Globus pallidus (tissue), 1 donor: Measurements from ENCODE around the gene IGFBPL1.
A peak's percentile ranks its signal among the peaks of the same experiment; 100 is the strongest.
"Not testable (repeated sequence)": the region's sequence is repeated elsewhere in the genome, so short reads cannot be mapped to it uniquely, and the experiment has no call there.

ENCODE experiments used
- DNase-seq: peaks from one replicate; pipeline ENCODE4 v3.0.0-alpha.2; 2015; ENCODE audit warnings: low spot score

The IGFBPL1 gene

DNA sequence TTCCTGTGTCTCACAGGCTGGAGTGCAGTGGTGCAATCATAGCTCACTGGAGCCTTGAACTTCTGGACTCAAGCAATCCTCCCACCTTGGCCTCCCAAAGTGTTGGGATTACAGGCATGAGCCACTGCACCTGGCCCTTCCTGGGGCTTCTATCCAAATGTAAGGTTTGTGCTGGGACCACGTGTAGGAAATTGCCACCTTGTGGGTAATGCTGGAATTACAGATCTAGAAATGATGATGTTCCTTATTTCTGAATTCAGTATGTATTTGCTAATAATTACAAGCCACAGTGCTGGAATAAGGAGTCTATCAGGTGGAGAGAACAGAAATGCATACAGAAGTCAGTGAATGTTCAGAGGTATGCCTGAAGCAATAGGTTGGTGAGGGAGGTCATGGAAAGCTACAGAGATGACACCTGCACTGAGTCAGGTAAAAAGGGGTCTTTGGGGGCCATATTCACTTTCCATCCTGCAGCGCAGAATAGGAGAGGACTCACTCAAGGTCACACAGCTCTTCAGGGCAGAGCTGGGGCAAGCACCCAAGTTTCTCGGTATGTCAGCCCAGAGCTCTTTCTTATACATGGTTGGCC, 8.8 kb upstream of the IGFBPL1 start:
- peak; percentile 16 for DNase-seq

DNA sequence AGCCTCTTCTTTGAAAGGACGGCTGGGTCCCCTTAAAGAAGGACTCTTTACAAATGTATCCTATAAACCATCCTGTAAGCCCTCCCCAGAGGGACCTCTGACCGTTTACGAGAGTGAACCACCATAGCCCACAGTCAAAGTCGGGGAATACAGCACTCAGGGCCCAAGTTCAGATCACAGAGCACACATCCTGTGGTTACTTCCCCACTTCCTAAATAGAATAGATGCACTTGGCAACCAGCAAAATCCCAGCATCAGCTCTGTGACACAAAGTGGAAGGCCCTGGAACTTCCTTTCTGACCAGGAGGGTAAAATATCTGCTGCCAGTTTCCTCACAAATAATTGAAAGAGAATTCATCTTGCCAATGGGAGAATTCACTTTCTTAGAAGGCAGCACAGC, 6.9 kb upstream of the IGFBPL1 start:
- DNase-seq = no peak

DNA sequence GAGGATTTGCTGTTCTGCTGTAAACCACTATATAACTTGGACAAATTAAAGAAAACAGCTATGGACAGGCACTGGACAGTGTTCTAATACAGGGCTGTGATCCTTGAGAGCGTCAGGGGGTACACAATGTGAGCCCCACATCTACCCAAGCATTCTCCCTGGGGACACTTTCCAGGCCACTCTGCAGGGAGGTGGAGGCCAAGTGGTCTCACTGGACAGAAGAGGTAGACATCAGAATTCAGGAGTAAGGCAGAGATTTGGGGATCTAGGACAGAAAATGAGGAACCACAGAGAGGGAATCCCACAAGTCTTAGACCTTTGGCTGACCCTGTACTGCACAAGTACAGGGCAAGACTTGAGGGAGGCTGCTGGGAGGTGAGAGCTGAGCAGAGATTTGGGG, 3.8 kb upstream of the IGFBPL1 start:
- DNase-seq = no peak

DNA sequence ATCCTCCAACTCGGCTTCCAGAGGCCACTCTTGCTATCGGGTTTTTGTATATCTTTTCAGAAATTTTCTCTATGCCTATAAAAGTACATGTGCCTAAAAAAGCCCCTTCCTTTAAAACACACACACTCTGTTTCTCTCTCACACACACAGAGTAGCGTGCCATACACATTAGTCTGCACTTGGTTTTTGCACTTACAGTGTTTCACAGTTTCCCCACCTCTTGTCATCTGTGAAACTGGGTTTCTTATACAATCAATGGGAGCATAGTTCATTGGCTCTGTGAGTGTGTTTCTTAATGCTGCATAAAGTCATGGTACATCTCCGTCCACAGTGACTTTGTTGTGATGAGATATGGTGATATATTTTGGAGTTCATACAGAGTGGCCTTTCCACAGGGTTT, 664 bp upstream of the IGFBPL1 start:
- no peak for DNase-seq

DNA sequence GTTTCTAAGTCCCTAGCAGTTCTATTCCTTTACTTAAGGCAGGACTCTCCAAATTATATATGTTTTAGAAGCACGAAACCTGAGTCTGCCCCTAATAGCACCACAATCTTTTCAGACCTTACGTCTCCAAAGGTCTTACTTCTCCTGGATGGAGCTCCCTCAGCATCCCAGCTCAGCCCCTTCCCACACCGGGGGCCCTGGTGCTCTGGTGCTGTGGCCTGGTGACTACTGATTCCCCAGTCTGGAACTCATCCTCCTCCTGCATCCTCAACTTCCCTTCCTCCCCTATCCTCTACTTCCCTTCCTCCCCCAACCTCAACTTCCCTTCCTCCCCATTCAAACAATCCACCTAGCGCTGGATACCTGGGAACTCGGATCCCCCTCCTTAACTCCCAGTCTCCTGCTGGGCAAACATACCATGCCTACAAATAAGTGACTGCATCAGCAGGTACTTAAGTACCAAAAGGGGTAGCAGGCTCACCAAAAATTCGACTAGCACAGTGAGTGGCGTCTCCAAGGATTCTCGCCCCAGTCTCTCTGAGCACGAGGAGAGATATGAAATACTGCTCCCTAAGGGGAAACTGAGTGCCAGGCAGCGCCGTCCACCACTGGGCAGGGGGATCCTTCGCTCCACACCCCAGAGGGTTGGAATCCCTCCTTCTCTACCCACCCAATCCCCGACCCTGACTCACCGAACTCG, 831 bp downstream of the IGFBPL1 start:
- DNase-seq = no peak

DNA sequence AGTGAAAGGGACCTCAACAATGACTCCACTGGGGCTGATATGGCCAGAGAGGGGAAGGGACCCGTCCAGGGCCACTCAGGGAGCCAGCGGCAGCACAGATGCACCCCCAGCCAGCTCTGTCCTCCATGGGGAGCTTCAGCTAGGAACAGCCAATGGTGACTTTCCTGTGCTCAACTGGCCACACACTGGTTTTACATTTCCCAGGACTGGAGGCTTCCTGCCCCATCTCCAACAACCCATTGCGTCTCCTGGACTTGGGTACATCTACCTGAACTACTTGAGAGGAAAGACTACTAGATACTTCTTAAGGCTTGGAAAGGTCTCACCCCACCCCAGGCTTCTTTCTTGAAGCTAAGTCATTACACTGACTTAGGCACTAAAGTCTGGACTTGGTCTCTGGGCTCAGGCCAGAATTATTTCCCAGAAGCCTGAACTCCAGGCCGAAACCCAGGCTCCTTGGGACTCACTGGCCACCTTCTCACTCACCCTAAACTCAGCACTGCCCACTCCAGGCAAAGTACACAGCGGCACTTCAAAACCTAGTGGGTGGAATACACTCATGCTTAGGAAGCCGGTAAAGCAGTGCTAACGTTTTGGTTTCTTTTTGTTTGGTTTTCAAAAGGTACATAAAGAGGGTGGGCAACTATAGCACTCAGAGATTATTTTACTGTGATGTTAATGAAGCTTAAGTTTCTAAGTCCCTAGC, 1.5 kb downstream of the IGFBPL1 start:
- DNase-seq = no peak

DNA sequence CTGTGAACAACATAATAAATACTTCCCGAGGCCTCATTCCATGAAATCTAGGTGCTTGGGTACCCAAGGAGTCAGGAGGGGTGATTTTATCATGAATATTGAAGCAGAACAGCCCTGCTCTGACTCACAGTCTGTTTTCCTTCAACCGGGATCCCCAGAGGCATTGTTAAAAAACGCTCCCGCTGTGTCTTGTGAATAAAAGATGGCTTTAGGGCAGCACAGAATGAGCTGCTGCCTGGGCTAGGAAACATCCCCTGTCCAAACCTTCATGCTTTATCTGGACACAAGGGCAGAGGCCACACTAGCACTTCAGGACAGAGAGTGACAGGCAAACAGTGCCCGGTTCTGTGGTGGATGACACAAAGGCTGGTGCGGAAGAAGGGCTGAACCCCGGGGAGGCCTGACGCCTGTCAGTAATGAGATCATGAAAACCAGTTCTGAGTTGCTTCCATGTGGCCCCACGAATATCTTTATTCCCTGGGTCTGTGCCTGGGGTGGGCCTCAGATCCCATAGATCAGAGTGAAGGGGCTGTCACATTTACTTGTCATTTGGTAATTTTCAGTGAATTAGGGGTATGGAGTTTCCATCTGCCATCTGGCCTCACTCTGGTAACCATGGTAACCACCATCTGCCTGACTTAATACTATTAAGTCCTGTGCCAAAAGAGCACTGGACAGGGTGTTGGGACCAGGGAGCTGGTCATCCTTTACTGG, 2.6 kb downstream of the IGFBPL1 start:
- DNase-seq = no peak

DNA sequence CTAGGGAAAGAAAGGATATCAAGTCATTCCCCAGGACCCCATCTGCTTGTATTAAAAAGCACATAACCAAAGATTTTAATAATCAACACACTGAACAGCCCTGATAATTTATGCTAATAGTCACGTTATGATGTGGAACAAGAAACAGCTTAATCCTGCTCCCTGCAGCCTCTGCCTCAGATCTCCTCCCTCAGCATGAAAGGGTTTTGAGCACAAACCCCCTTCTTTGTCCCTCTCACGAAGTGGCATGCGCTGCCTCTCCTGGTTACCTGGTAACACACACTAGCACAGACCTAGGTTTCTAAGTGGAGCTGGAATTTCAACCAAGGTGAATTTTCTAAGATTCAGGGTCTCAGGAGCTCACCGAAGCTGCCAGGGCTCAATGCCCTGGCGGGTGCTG, 5.1 kb downstream of the IGFBPL1 start:
- DNase-seq = no peak

DNA sequence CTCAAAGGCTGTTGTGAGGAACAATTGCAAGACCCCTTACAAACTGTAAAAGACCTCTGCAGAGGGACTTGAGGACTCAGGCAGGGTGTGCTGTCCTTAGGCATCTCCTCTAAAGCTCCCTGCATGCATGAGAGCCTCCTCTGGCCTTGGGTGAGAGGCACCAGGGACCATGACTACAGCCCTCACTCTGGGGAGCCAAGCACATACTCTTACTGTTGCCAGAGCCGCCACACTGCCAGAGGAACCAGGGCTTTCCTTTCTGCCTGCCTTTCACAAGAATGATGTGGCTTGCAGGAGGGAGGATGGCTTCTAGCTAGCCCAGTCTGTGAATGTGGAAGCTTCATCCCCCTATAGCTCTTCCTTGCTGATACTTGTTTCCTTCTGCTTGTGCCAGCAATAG, 5.9 kb downstream of the IGFBPL1 start:
- DNase-seq = no peak

DNA sequence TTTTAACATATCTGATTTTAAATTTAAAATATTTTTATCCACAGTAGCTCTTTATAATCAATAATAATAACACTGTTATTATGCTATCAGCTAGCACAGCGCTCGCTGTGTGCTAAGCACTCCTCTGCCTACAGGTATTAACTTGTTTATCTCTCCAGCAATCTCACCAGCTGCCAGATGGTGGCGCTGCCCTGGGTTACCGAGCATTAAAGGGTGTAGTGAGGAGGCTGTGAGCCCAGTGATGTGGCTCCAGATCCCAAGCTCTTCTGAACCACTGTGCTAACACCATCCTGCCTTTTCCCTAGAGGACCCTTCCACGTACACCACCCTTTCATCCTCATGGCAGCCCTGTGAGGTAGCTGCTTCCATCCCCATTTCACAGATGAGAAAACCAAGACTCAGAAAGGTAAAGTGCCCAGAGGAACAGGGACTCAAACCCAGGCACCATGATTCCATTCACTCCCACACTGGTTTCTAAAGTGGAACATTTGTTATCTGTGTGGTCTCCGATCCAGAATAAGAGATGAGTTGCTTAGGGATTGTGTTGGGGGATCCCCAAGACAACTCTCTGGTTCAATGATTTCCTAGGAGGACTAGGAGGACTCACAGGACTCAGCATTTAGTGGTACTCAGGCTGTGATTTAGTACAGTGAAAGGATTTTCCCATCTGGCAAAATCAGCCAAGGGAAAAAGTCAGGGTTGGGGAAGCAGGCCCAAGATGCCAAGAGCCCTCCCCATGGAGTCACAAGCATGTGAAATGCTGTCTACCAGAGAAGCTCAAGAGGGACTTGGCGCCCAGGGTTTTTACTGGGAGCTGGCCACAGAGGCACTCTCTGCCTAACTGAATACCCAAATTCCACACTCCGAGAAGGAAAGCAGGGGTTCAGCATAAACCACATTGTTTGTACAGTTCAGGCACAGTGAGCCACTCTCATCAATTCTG, 7.0 kb downstream of the IGFBPL1 start:
- DNase-seq = no peak

DNA sequence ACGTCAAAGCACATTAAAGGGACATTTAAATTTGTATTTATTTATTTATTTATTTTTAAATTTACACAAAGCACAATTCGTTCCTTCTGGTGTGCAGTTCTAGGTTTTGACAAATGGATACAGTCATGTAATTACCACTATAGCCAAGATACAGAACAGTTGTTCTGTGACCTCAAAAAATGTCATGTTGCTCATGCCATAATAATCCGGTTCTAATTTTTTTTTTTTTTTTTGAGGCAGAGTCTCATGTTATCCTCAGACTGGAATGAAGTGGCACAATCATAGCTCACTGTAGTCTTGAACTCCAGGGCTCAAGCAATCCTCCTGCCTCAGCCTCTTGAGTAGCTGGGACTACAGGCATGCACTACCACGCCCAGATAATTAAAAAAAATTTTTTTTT, 7.8 kb downstream of the IGFBPL1 start:
- DNase-seq = no peak

DNA sequence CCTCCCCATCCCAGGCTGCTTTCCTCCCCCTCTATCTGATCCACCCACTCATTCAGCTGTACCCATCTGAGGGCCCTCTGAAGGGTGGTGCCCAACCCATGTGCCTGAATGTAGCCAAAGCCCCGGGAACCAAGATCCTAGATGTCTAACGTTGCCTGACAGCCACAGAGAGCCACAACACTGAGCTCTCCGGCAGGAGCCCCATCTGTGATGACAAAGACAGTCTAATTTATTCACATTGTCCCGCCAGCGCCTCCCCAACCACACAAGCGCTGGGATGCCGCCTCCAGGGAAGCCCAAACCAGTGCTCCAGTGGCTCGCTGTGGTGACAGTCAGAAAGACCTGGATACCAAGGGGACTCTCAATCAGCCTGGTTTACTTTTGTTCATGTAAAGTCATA, 8.4 kb downstream of the IGFBPL1 start:
- no peak for DNase-seq

DNA sequence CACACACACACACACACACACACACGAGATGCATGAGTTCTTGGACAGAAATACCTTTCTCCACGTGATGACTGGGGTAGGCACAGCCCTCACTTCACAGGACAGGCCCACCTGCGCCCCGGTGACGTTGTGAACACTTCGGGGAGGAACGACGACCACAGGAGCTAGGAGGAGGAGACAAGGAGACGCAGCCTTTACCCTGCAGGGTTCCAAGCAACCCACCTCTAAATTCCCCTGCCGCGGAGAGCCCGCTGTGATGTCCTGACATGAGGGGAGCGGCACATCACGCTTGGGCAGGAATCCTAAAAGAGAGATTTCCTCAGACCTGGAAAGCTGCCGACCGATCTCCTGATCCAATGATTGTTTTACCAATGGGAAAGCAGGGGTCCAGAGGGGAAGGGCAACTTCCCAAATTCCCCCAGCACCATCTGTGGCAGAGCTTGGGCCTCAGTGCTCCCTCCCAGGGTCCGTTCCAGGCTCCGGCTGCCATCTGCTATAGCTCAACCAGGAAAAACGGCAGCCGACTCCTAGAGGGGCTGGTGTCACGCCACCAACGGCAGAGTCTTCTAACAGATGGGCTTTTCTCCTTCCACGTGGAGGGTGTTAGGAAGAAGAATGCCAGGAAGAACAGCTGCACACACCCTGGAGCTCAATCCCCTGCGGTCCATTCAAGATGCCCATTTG, 10.1 kb downstream of the IGFBPL1 start:
- DNase-seq = no peak

DNA sequence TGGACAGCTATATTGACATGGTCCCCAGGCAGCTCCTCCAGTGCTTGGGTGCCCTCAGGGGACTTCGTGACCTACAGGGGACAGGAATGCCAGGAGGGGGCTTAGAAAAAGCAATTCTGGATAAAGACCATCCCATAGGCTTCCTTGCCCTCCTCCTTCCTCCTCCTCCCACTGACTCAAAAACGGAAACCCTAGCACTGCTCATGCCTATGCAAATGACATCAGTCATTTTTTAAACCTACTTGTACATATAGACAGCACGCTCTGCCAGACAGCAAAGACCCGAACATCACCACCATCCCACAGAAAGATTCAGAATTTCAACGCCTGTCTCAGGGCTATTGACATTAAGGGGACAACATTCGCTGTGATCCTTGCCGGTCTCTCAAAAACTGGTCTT, 11.0 kb downstream of the IGFBPL1 start:
- DNase-seq = no peak

DNA sequence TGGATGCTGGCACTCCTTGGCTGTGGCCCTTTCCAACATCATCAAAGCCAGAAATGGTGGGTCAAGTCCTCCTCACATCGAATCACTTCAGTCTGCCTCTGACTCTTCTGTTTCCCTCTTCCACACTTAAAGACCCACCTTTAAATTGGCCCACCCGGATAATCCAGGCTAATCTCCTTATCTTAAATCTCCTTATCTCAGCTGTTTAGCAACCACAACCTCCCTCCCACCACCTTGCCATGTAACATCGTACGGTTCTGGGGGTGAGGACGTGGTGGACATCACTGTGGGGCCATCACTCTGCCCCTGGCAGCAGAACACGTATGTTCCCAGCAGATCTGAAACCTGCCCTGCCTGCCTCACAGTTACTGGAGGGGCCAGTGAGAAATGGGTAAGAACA, 11.5 kb downstream of the IGFBPL1 start:
- no peak for DNase-seq

DNA sequence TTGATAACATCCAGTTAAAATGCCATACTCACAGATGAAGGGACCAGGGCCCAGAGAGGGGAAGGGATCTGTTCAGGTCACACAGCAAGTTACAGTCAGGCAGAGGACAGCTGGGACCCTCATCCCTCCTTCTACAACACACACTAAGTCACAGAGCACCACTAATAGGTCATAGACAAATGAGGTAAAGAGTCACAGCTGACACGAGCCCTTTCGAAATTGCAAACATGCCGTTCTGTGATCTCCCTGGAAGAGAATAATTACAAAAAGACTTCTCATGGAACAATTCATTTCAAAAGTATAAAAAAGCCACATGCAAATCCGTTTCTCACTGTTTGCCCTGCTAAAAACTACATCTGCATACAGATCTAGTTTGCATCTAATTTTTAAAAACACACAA, 15.5 kb downstream of the IGFBPL1 start:
- no peak for DNase-seq

DNA sequence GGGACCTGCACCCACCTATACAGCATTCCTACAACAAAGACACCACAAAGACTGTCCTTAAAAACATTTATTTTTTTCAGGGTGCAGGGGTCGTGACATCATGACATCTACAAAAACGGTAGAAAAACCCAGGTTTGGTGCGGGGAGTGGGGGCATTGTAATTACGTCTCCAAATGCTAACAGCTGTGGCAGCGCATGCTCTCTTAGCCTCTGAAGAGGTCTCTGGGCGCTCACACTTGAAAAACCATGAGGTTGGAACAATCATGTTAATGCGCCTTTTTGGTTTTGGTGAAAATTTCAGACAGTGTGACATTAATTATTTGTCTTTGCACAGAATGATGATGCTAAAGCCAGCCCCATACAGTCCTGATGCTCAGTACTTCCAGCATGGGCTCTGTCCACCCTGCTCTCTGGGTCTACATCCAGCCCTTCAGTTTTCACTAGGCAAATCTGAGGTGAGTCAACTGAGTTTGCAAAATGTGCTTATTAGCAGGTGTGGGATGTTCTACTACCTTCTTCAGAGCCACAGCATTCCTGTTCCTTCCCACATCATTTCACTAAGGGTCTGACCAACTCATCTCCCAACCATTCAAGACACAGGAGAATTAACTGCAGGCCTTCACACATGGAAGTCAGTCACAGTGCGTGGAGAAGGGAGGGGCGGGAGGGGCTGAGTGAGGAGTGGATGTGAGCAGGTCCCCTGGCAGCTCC, 17.6 kb downstream of the IGFBPL1 start:
- no peak for DNase-seq

DNA sequence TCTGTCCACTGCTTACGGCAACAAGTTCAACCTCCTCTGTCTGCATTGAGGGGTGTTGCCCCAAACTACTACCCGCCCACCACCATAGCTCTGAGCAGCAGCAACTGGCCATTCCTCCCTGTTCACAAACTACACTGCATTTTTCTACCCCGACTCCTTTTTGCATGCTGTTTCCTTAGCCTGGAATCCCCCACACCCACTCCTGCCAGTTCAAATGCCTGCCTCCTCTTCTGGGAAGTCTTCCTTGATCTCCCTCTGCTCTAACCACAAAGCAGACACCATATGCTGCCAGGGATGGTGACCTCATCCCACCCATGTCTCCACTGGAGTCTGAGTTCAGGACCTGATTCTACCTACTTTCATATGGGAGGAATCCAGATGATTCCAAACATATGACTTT, 18.5 kb downstream of the IGFBPL1 start:
- DNase-seq = no peak

DNA sequence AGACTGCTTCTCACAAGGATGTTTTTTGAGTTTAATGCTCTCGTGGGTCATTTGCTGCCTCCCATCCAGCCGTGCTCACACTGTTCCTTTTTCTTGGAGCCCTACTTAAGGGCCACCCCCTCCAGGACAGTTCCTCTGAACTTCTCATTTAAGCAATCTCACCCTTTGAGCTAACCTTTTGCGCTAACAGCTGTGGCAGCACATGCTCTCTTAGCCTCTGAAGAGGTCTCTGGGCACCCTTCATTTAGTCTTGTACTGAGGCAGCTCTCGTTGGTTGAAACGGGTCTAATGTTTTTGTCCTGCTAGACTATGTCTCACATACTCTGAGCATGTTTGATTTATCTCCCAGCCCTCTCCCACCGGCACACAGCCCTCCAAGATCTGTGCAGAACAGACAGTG, 19.9 kb downstream of the IGFBPL1 start:
- no peak for DNase-seq

DNA sequence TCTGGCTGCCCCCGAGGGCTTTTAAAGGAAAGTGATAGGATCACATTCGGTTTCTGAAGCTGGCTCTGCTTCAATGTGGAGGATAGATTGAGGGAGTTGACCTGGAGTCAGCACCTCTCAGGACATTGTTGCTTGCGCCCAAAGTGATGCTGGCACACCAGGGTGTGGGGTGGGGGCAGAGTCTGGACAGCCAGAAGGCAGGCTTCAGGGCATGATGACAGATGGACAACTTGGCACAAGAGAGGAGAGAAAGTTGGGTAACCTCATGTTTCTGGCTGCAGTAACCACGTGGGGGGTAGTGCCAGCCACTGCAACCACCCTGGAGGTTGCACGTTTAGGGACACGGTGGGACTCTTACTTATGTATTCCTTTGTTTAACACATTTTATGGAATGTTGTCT, 22.3 kb downstream of the IGFBPL1 start:
- DNase-seq = no peak

DNA sequence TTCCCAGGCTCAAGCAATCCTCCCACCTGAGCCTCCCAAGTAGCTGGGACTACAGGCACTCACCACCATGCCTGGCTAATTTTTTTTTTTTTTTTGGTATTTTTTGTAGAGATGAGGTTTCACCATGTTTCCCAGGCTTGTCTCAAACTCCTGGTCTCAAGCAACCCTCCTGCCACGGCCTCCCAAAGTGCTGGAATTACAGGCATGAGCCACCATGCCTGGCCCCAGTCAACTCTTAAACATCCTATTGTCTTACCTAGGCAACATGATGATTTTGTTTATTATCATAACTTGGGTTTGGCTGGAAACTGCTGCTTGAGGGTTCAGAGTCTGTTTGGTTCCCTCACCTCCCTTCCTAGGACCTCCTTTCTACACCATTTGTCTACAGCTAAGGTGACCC, 25.1 kb downstream of the IGFBPL1 start:
- DNase-seq = not testable (repeated sequence)
